NCI-H1417 (cell line): ENCODE measurements around the gene PHF21B.

ENCODE experiments used
- DNase-seq, 3 experiments: peaks; one replicate each; lab custom pipeline; 2025; lab: John Stamatoyannopoulos, UW

Gene PHF21B

DNA sequence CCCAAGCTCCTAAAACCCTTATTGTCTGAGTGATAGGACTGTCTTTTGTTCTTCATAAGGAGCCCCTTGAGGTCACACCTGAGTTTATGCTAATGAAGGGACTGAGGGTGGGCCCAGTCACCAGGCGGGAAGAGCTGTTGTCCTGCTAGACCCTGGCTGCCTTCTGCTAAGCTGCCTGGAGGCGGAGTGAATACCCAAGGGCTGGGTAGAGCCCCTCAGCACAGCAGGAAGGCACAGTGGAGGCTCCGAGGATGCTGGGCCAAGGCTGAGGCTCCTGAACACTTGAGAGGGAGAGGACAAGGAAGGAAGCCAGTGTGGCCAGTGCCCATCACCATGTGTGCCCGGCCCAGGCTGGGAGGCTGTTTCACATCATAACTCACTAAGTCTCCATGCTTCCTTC, 4.8 kb upstream of the PHF21B start:
- DNase-seq: no peak

GRCh38 chr22:45013138-45013537, 3.3 kb upstream of the PHF21B start:
- no peak for DNase-seq

DNA sequence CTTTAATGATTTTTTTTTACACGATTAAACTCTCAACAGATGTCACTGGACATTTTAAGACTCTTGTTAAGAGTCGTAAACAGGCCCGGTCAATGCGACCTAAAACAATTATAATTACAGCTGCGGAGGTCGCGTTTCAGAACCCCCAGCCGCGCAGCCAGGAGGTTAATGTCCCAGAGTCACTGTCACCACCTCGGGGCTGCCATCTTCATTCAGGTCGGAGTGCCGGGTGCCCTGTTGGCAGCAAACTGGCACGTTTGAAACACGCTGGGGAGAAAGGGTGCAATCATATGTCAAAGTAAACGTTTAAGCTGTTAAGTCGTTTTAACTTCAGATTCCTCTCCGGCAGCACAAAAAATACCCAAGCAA, 711 bp upstream of the PHF21B start:
- peak in 2 of 3 experiments; percentile 48 to 72 for DNase-seq

GRCh38 chr22:45008751-45009605, 827 bp downstream of the PHF21B start:
- peak in 2 of 3 experiments; percentile 62 to 71 for DNase-seq

DNA sequence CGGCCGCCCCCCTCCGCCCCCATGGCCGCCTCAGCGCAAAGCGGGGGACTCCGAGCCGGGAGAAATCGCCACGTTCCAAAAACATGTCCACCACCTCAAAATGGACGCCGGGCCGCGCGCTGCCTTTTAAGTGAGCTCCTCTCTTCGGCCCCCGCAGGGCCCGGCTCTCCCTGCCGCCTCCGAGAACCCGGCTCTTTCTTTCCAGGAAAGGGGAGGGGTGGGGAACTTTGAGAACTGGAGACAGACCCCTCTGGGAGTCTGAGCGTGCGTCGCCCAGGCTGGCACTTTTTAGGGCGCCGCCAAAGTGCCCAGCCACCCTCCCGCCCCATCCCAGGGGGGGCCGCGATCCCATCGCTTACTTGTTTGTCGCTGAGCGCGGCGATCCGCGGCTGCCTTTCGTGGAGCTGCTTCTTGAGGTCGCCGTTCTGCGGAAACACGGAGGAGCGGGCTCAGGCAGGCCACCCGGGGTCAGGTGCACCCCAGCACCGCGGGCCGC, 1.6 kb downstream of the PHF21B start:
- DNase-seq: peak; percentile 21 to 66 (median 50)

GRCh38 chr22:45007391-45008185, 2.2 kb downstream of the PHF21B start:
- no peak for DNase-seq

- DNase-seq: no peak
These were observed 2.8 kb downstream of the PHF21B start for GRCh38 chr22:45006964-45007390.

- DNase-seq: no peak
These were observed 3.5 kb downstream of the PHF21B start for GRCh38 chr22:45006111-45006963.

GRCh38 chr22:45001653-45002052, 8.2 kb downstream of the PHF21B start:
- no peak for DNase-seq

DNA sequence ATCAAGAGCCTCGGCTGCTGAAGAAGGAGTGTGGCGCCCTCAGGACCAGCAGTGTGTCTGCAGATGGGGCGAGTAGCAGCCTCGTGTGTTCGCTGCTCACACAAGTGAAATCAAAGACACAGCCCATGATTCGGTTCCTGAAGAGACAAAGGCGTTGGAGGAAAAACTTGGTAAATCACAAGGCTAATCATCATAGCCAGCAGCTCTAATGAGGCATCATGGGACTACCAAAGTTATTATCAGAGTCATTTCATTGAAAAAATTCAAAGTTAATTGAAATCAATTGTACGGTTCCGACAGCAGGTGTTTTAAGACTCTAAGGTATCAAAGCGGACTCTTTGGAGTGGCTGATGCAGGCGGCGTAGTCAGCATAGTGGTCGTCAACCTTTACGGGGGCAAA, 9.5 kb downstream of the PHF21B start:
- DNase-seq: no peak

DNA sequence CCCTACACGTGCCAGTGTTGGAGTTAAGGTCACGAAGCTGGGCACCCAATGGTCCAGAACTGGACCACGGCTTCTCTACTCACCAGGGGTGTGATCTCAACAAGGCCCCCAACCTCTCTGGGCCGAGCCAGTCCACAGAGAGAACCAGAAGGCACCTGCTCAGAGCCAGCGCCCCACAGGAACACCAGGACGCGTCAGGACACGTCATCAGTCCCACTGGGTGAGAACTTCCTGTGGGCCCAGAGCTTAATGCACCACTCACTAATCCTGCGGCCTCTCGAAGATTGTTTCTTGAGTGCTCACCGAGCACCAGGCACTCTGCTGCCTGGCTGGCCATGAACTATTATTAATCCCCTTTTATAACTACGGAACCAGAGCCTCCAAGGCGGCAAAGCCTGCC, 10.1 kb downstream of the PHF21B start:
- no peak for DNase-seq

DNA sequence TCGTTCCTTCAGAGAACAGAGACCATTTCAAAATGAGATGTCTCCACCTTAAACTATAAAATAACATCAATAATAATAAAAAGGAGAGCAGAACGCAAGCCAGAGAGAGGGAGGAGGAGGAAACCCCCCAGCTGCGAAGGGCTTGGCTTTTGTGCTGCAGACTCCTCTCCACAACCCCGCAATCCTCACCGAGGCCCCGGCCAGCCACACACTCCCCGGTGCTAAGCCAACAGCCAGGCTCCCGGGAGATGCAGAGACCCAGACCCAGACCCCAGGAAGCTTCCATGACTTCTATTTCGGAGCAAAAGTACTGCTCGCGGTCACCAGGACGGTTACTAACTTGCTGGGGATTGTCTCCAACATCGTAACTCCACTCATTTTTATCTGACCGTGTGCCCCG, 10.6 kb downstream of the PHF21B start:
- DNase-seq: no peak

DNA sequence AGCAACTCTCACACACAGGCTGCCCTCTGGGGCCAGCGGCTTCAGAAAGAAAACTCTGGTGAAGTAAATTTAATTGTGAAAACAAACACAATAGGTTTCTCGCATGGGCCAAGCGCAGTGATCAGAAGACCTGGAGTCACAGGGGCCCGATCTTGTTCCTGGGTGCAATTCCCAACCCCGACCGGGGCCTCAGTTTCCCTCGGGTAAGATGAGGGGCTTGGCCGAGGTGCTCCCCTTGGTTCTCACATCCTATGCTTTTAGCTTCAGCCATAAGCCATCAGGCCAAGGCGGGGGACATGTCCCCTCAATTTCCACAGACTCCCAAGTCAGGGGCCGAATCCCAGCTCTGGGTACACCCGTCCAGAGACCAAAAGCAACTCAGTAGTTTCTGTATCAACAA, 11.5 kb downstream of the PHF21B start:
- DNase-seq: no peak

- DNase-seq: peak in 1 of 3 experiments; percentile 1
These were observed 12.7 kb downstream of the PHF21B start for GRCh38 chr22:44997060-44997459.

- DNase-seq: no peak
These were observed 13.2 kb downstream of the PHF21B start for GRCh38 chr22:44996648-44997047.

- DNase-seq: no peak
These were observed 13.7 kb downstream of the PHF21B start for GRCh38 chr22:44996120-44996519.

DNA sequence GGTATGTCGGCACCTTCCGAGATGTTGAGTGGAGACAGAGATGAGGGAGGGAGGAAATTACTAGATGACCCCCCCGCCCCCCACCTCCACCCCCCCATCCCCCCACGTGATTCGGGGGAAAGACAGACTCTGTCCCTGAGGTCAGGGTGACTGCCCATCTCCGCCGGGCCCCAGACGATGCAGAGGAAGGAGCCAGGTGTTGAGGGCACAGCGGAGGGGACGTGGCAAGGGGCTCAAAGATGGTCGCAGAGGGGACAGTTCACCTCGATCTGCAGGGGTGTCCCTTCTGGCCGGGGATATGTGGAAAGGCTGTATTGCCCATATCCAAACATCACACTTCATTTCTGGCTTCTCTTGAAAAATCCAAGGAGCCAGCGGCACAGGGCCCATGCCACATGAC, 14.1 kb downstream of the PHF21B start:
- no peak for DNase-seq

DNA sequence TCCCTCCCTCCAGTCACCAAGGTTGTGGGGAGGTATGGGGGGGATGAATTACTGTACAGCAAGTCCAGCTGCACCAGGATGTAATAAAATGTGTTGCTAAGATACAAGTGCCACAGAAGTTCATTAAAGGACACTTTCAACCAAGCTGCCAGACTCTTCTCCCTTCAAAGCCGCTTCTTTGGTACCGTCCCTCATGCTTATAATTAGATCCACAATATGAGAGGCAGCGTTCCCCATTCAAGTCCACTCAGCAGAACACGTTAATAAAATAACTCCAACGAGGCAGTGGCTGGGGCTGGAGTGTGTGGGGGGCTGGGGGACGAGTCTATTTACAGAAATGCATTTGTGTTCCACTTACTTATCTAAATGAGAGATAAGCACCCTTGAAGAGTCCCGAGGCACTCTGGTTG, 14.7 kb downstream of the PHF21B start:
- peak; percentile 50 to 88 (median 68) for DNase-seq

DNA sequence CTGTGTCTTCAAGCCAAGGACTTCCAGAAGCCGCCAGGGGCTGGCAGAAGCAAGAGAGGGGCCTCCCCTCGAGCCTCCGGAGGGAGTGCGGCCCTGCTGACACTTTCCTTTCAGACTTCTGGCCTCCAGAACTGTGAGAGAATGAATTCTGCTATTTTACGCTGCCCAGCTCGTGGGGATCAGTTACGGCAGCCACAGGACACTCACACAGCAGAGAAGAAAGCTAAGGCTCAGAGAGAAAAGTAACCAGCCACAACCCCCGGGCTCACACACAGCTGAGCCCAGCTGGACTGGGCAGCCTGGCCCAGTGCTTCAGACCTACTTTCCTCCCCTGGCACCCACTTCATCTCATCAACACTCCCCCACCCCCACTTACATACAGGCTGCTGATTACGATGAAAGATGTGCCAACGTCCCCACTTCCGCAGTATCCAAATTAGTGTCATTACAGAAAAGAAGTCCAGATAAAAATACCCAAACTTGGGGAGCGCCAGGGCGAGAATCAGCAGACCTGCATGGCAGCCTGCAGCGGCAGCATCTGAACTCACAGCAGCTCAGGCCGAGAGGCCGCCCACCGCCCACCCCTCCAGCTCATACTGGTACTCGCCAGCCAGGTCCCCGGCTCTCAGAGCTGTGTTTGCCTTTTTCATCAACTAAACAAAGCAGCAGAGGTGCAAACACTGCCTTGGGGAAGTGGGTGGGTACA, 15.3 kb downstream of the PHF21B start:
- DNase-seq: no peak

GRCh38 chr22:44992166-44992565, 17.6 kb downstream of the PHF21B start:
- DNase-seq: no peak

- no peak for DNase-seq
These were observed 18.6 kb downstream of the PHF21B start for GRCh38 chr22:44991218-44991617.
